ENCODE data around the gene THSD7B.
"Not testable (repeated sequence)": the region's sequence is repeated elsewhere in the genome, so short reads cannot be mapped to it uniquely, and the experiment has no call there.

Gene THSD7B, protein sequence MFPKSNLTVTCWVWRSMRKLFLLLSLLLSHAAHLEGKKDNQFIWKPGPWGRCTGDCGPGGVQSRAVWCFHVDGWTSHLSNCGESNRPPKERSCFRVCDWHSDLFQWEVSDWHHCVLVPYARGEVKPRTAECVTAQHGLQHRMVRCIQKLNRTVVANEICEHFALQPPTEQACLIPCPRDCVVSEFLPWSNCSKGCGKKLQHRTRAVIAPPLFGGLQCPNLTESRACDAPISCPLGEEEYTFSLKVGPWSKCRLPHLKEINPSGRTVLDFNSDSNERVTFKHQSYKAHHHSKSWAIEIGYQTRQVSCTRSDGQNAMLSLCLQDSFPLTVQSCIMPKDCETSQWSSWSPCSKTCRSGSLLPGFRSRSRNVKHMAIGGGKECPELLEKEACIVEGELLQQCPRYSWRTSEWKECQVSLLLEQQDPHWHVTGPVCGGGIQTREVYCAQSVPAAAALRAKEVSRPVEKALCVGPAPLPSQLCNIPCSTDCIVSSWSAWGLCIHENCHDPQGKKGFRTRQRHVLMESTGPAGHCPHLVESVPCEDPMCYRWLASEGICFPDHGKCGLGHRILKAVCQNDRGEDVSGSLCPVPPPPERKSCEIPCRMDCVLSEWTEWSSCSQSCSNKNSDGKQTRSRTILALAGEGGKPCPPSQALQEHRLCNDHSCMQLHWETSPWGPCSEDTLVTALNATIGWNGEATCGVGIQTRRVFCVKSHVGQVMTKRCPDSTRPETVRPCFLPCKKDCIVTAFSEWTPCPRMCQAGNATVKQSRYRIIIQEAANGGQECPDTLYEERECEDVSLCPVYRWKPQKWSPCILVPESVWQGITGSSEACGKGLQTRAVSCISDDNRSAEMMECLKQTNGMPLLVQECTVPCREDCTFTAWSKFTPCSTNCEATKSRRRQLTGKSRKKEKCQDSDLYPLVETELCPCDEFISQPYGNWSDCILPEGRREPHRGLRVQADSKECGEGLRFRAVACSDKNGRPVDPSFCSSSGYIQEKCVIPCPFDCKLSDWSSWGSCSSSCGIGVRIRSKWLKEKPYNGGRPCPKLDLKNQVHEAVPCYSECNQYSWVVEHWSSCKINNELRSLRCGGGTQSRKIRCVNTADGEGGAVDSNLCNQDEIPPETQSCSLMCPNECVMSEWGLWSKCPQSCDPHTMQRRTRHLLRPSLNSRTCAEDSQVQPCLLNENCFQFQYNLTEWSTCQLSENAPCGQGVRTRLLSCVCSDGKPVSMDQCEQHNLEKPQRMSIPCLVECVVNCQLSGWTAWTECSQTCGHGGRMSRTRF (N-terminal part only)

DNA sequence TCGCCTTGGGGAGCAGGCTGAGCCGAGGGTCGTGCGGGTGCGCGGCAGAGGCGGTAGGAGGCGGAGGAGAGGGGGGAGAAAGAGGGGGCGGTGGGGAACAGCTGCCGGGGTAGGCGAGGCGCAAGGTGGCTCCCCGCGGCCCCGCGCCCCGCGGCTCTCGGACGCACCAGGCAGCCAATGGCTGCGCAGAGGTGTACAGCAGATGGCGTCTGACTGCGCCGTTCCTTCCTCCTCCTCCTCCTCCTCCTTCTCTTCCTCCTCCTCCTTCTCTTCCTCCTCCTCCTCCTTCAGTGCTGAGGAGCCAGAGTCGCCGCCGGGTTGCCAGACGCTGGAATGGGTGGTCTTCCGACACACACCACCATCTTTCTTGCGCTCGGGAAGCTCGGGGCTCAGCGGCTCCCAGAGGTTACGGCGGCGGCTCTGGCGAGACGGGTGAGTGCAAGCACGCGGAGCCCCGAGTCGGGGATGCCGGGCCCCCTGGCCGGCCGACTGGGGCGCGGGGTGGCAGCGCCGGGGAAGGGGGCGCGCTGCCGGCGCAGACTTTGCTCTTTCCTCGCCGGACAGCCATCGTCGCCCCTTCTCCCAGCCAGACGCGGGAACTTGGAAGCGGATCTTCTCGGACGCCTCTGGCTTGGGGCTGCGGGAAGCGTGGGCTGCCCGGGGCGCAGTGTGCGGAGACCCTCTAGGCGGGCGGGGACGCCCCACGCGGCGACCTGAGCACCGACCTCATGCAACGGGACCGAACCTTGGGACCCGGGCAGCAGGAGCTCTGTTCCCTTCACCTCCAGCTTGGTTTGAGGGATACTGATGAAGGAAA, at the start of gene THSD7B:
TSS of gene THSD7B (plus strand) at position 290 of the 817 bp plus-strand sequence. CDS start 116,634 bp downstream, outside the sequence.
- no peak for DNase-seq
- Mint-ChIP-seq H3K27me3 (peaks cover 42% of the 10 kb centered on the region), H3K4me1 (peaks cover 3% of the 10 kb centered on the region), H3K4me3 (no peak within 1 kb of the TSS), H3K9me3 (no peaks in the 10 kb centered on the region), H3K27ac (no peak within 1 kb of the TSS), H3K36me3 (no peaks in the 10 kb centered on the region)
- CTCF ChIA-PET, result no interaction called here

DNA sequence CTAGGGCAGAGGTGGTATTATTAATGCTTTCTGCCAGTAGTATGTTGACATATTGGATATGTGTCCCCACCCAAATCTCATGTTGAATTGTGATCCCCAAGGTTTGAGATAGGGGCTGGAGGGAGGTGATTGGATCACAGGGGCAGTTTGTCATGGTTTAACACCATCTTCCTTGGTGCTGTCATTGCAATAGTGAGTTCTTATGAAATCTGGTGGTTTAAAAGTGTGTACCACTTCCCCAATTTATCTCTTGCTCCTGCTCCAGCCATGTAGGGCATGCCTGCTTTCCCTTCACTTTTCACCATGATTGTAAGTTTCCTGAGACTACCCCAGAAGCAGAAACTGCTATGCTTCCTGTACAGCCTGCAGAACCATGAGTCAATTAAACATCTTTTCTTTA, 47.1 kb upstream of the THSD7B start:
- H3K4me3 Mint-ChIP-seq, result no peak overlapping the region
- no peak for DNase-seq
- no peaks in the 10 kb centered on the region for H3K9me3 Mint-ChIP-seq
- no peaks in the 10 kb centered on the region for H3K36me3 Mint-ChIP-seq
- no peak overlapping the region for H3K27ac Mint-ChIP-seq
- H3K4me1 Mint-ChIP-seq, result no peaks in the 10 kb centered on the region
- CTCF ChIA-PET, result no interaction called here
- no peaks in the 10 kb centered on the region for H3K27me3 Mint-ChIP-seq

DNA sequence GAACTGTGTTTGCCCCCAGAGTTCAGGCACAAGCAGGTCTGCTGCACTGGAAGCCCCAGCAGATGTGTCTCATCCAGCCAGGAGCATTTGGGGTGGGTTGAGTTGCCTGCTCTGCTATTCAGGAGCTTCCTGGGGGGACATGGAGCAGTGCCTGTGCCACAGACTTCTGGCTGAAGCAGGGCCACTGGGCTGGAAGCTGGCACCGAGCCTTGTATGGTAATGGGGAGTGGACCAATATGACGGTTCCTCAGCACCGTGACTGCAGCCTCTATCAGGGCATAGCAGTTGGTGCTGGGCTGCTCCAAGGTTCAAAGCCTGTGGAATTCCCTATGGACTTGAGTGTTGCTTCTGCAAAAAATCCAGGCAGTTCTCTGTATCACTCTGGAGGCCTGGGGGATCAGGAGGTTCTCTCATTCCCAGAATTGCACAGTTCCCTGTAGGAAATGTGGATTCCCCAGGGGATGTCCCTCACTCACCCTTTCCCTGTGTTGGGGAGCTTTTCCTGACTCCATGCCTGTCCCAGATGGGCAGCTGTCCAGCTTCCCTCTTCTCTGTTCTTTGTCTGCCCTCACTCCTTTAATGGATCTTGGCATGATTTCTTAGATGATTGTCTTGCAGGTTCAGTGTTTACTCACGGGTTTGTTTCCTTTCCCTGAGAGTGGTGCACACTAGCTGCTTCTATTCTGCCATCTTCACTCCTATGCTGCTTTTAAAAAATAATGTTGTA, 37.2 kb upstream of the THSD7B start:
- Mint-ChIP-seq H3K36me3 (no peaks in the 10 kb centered on the region), H3K4me1 (no peaks in the 10 kb centered on the region), H3K27me3 (no peaks in the 10 kb centered on the region), H3K4me3 (no peak overlapping the region), H3K9me3 (no peaks in the 10 kb centered on the region), H3K27ac (no peak overlapping the region)
- CTCF ChIA-PET, result no interaction called here
- DNase-seq, result no peak

DNA sequence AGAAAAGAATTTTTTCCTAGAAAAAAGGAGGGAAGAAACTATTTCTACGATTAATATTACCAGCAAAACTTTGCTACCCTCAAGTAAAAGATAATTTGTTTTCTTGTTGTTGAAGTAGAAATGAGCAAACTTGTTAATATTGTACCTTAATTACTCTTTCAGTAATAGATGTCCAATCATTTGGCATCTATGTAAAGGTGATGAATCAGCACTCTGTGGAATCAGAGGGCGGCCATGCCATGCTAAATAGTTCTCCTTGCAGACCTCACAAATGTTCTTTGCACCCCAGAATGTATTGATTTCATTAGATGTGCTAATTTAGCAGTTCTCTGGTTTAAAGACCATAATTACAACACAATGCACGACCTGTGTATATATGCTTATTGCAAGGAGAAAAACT, 29.1 kb upstream of the THSD7B start:
- no peaks in the 10 kb centered on the region for H3K9me3 Mint-ChIP-seq
- H3K27me3 Mint-ChIP-seq, result no peaks in the 10 kb centered on the region
- H3K4me3 Mint-ChIP-seq, result no peak overlapping the region
- no peaks in the 10 kb centered on the region for H3K36me3 Mint-ChIP-seq
- H3K27ac Mint-ChIP-seq, result no peak overlapping the region
- CTCF ChIA-PET, result interaction anchor here (1.8 kb wide), 1 partner anchor 312 kb away, joined by 5 read pairs; no protein-coding TSS in a partner anchor
- no peaks in the 10 kb centered on the region for H3K4me1 Mint-ChIP-seq
- no peak for DNase-seq

DNA sequence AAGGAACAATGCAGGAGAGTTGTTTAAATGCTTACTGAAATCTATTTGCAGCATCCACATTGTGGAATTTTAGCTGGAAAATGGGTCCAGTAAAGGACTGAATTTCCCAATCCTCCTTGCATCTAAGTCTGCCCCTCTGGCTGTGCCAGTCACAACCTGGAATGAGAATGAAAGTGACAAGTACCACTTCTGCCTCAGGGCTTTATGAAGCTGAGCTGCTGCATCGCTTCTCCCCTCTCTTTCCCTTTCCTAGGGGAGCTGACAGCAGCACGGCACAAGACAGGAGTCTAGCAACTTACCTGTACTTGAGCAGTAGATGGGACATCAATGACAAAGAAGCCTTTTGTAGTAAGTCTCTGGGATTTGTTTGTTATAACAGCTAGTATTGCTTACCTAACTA, 27.3 kb upstream of the THSD7B start:
- Mint-ChIP-seq H3K36me3 (no peaks in the 10 kb centered on the region), H3K27ac (no peak overlapping the region), H3K9me3 (no peaks in the 10 kb centered on the region), H3K4me3 (no peak overlapping the region), H3K4me1 (no peaks in the 10 kb centered on the region), H3K27me3 (no peaks in the 10 kb centered on the region)
- no peak for DNase-seq
- CTCF ChIA-PET, result interaction anchor here (1.8 kb wide), 1 partner anchor 314 kb away, joined by 5 read pairs; no protein-coding TSS in a partner anchor

DNA sequence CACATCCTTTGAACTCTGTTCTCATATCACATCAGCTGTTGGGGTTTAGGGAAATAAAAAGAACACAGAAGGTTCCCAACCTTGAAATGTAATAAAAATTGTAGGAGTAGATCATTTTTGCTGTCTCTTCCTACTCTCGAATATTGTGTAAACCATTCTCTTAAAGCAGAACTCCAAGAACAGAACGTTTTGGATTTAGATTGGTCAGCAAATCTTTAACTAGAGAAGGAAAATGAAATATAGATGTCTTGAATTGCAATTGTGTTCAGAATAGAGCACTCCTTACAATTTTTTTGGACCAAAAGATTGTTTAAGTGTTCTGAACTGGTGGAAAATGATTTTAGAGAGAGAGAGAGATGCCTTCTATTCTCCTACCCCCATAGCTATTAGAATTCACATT, 23.9 kb upstream of the THSD7B start:
- DNase-seq, result no peak
- Mint-ChIP-seq H3K4me1 (no peaks in the 10 kb centered on the region), H3K27ac (no peak overlapping the region), H3K36me3 (no peaks in the 10 kb centered on the region), H3K9me3 (no peaks in the 10 kb centered on the region), H3K4me3 (no peak overlapping the region), H3K27me3 (no peaks in the 10 kb centered on the region)
- CTCF ChIA-PET, result interaction anchor here (0.7 kb wide), 1 partner anchor 1542 kb away, joined by 3 read pairs; no protein-coding TSS in a partner anchor

DNA sequence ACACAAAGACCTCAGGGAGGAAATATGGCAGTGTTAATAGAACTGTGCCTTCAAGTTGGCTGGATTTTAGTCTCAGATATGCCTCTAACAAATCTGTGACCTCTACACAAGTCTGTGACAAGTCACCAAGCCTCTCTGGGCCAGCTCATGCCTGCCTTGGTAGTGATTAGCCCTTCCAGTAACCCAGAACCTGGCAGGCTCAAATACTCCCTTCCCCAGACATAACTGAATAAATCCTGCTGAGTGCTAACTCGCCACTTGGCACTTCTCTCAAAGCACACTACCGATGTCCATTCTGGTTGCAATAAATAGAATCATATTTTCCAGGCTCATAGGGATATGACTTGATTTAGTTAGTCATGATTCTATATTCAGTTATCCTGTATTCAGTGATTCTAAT, 15.3 kb upstream of the THSD7B start:
- H3K27ac Mint-ChIP-seq, result no peak overlapping the region
- no peaks in the 10 kb centered on the region for H3K9me3 Mint-ChIP-seq
- no peaks in the 10 kb centered on the region for H3K27me3 Mint-ChIP-seq
- peaks cover 6% of the 10 kb centered on the region for H3K4me1 Mint-ChIP-seq
- no peaks in the 10 kb centered on the region for H3K36me3 Mint-ChIP-seq
- DNase-seq, result no peak
- CTCF ChIA-PET, result no interaction called here
- no peak overlapping the region for H3K4me3 Mint-ChIP-seq

DNA sequence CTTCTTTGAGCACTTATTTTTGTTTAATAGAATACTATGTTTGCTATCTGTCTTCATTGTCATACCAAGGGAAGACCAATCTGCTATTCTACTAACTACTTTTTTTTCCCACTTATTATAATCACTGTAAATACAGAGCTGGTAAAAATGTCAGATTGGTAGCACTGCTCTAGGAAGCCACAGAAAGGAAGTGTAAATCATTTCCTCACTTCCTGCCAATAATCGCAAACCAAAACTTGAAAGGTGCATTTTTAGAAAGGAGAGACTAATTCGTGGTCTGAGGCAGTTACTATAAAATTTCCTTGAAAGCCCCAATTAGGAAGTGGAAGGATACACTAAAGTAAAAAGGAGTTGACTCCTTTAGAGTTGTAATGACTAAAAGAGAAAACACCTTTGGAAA, 13.9 kb upstream of the THSD7B start:
- H3K36me3 Mint-ChIP-seq, result no peaks in the 10 kb centered on the region
- peaks cover 6% of the 10 kb centered on the region for H3K4me1 Mint-ChIP-seq
- CTCF ChIA-PET, result no interaction called here
- DNase-seq, result no peak
- H3K27me3 Mint-ChIP-seq, result no peaks in the 10 kb centered on the region
- H3K27ac Mint-ChIP-seq, result no peak overlapping the region
- H3K4me3 Mint-ChIP-seq, result no peak overlapping the region
- no peaks in the 10 kb centered on the region for H3K9me3 Mint-ChIP-seq

DNA sequence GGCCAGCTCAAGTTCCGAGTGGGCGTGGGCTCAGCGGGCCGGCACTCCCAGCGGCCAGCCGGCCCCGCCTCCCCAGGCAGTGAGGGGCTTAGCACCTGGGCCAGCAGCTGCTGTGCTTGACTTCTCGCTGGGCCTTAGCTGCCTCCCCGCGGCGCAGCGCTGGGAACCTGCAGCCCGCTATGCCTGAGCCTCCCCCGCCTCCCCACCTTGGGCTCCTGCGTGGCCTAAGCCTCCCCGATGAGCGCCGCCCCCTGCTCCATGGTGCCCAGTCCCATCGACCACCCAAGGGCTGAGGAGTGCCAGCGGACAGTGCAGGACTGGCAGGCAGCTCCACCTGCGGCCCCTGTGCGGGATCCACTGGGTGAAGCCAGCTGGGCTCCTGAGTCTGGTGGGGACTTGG, 6.8 kb upstream of the THSD7B start:
- H3K4me3 Mint-ChIP-seq, H3K36me3 Mint-ChIP-seq, H3K27ac Mint-ChIP-seq, CTCF ChIA-PET, H3K9me3 Mint-ChIP-seq, H3K27me3 Mint-ChIP-seq, DNase-seq, H3K4me1 Mint-ChIP-seq: not testable (repeated sequence)

DNA sequence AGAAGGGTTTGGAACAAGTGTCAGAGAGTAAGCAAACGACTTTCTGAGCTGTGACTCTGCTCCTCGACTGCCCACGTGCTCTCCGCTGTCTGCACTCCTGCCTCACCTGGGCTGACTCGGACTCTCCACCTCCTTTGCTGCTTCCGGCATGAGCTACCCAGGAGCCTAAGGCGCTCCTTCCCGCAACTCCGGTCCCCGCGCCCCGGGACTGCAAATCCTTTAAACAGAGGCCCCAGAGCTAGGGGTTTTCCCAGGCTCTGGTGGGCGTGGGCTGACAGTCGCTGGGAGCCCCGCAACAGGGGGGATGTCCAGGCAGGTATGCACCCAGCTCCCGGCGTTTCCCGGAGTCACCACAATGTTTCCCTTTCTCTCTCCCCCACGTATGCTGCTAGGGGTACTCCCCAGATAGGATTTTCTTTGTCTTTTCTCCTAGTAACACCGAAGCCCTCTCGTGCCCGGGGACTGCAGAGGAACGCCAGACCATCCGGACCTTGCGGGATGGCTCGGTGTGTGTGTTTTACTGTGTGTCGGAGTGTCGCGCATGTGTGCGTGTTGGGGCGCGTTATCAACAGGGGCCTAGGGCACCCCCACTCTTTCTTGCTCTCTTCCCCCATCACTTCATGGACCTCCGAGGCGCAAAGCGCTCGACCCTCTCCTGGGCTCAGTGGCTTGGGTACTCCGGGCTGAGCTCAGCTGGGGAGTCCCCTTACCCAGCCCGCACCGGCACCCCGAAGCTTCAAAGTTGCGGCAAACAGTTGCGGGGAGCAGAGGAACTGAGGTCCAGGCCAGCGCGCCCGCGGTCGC, 691 bp upstream of the THSD7B start:
- CTCF ChIA-PET, result no interaction called here
- Mint-ChIP-seq H3K4me1 (peaks cover 3% of the 10 kb centered on the region), H3K9me3 (no peaks in the 10 kb centered on the region), H3K4me3 (no peak overlapping the region), H3K36me3 (no peaks in the 10 kb centered on the region), H3K27me3 (peaks cover 42% of the 10 kb centered on the region), H3K27ac (no peak overlapping the region)
- no peak for DNase-seq

DNA sequence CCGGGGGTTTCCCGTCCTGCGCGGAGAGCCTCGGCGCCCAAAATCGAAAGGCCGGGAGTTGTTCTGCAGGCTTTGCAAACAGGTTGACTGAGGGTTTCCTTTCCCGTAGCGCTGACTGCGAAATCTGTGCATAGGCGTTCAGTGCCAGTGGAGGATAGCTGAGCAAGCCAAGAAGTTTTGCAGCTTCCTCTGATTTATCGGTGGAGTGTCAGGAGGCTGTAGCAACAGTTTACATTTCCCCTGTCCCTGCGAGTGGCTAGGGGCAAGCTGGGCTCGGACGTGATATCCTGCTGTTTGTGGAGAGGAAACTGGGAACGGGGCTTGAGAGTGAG, 694 bp downstream of the THSD7B start:
- no peaks in the 10 kb centered on the region for H3K36me3 Mint-ChIP-seq
- no peak overlapping the region for H3K4me3 Mint-ChIP-seq
- peaks cover 3% of the 10 kb centered on the region for H3K4me1 Mint-ChIP-seq
- no peak for DNase-seq
- H3K27me3 Mint-ChIP-seq, result peaks cover 42% of the 10 kb centered on the region
- no peak overlapping the region for H3K27ac Mint-ChIP-seq
- no peaks in the 10 kb centered on the region for H3K9me3 Mint-ChIP-seq
- CTCF ChIA-PET, result no interaction called here

DNA sequence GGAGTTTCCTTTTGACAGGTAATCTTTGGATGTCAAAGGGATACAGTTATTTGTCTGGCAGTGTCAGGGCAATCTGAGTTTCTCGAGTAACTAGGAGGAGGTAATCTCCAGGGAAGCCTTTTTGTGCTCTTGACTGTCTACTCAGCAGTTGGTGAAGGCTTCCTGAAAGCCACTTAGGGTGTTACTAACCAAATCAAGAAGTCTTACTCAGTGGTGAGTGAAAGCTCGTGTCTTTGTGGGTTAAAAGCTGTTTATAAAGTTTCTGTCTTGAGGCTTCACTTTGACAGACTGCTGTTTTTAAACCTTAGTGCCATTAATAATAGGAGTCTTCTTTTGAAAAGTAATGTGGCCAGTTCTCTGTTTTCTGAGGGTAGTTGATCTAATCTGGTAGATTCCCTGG, 1.7 kb downstream of the THSD7B start:
- no peaks in the 10 kb centered on the region for H3K9me3 Mint-ChIP-seq
- peaks cover 42% of the 10 kb centered on the region for H3K27me3 Mint-ChIP-seq
- DNase-seq, result no peak
- no peak overlapping the region for H3K4me3 Mint-ChIP-seq
- H3K36me3 Mint-ChIP-seq, result no peaks in the 10 kb centered on the region
- H3K27ac Mint-ChIP-seq, result no peak overlapping the region
- H3K4me1 Mint-ChIP-seq, result peaks cover 3% of the 10 kb centered on the region
- CTCF ChIA-PET, result no interaction called here

DNA sequence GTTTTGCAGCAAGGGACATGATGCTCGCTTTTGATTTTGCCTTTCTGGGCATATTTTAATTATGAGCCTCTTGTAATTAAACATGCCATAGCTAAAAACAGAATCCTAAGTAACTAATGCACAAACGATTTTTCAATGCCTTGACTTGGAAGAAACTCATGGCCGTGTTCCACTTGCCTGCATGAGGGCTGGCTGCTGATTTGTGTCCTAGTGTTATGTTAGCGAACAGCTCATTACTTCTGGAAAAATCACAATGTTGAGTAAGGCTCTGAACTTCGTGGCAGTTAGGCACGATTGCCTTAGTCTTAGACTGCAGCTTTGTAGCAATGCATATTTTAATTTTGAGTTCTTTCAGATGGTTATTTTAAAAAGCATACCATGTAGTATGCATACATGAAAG, 4.5 kb downstream of the THSD7B start:
- H3K9me3 Mint-ChIP-seq, result no peaks in the 10 kb centered on the region
- peaks cover 1% of the 10 kb centered on the region for H3K4me1 Mint-ChIP-seq
- CTCF ChIA-PET, result no interaction called here
- DNase-seq, result no peak
- H3K27ac Mint-ChIP-seq, result no peak overlapping the region
- H3K4me3 Mint-ChIP-seq, result no peak overlapping the region
- H3K27me3 Mint-ChIP-seq, result peaks cover 26% of the 10 kb centered on the region
- no peaks in the 10 kb centered on the region for H3K36me3 Mint-ChIP-seq

Data from activated naive CD4-positive, alpha-beta T cell treated with anti-CD3 and anti-CD28 coated beads, Interleukin-2, amount 10 ng/mL, durations not matched to agents 7 days and 5 days (primary cell).